Mucosa of descending colon (tissue), 3 donors: Measurements from ENCODE around the gene TMEM208. TPM values are rescaled to one million over a fixed set of nuclear protein-coding genes. Genes with fewer than 3 reads are reported as not detected.

Experiments
- ATAC-seq: fragments of 200-7000 bp; cut with Tn5 transposase; one replicate; pipeline ENCODE4 v1.9.1; 2020; ENCODE audit warnings: mild to moderate bottlenecking, moderate library complexity
- DNase-seq, 3 donors: peaks; one replicate each; pipeline ENCODE4 v3.0.0-alpha.2; 2020
- H3K36me3 ChIP-seq: fragments of 200-600 bp; one replicate; pipeline ENCODE4 v1.8.0; 2021; ENCODE audit warnings: low read depth, mild to moderate bottlenecking
- H3K4me1 ChIP-seq: fragments of 200-600 bp; one replicate; pipeline ENCODE4 v1.8.0; 2021; ENCODE audit warnings: low read depth, mild to moderate bottlenecking
- H3K4me3 ChIP-seq: fragments of 200-600 bp; one replicate; pipeline ENCODE4 v1.8.0; 2021; ENCODE audit warnings: mild to moderate bottlenecking
- H3K9me3 ChIP-seq: fragments of 200-600 bp; one replicate; pipeline ENCODE4 v1.8.0; 2021; ENCODE audit warnings: mild to moderate bottlenecking
- intact Hi-C, 2 donors: fragments of 100-400 bp; cut with DNase I in 1 of 2; cut with micrococcal nuclease in 1 of 2; formaldehyde crosslinking; loops; one replicate each; pipeline versions ENCODE4 v1.11.0 to v1.11.1; 2022; cut with DNase I, micrococcal nuclease
- total RNA-seq, 3 donors: library from RNA; stranded (reverse); fragmentation: NEBNext Ultra II Directional in 2 of 3; extraction: Animal tissue kit (Norgen Biotek cat#: 25700) in 2 of 3; gene quantifications; one replicate each; pipeline versions ENCODE4 v1.2.1 to v1.2.4, GENCODE V29; 2021 to 2023
- TF ChIP-seq, protein P1 (sequence below): fragments of 200-600 bp; IDR thresholded peaks from one replicate; pipeline ENCODE4 v1.8.0; 2022; ENCODE audit warnings: antibody characterized with exemption, mild to moderate bottlenecking
- donor health status: DM: no; HTN: no; CAD: no; lungs with moderate emphysema.
- donor health status: DM: no; HTN: no; CAD: no.
- donor health status: DM: no; HTN: yes; CAD: no.

Gene TMEM208
- total RNA-seq, 3 donors from 2014 or later, result 30.8 to 39.6 (median 36.1) TPM

DNA sequence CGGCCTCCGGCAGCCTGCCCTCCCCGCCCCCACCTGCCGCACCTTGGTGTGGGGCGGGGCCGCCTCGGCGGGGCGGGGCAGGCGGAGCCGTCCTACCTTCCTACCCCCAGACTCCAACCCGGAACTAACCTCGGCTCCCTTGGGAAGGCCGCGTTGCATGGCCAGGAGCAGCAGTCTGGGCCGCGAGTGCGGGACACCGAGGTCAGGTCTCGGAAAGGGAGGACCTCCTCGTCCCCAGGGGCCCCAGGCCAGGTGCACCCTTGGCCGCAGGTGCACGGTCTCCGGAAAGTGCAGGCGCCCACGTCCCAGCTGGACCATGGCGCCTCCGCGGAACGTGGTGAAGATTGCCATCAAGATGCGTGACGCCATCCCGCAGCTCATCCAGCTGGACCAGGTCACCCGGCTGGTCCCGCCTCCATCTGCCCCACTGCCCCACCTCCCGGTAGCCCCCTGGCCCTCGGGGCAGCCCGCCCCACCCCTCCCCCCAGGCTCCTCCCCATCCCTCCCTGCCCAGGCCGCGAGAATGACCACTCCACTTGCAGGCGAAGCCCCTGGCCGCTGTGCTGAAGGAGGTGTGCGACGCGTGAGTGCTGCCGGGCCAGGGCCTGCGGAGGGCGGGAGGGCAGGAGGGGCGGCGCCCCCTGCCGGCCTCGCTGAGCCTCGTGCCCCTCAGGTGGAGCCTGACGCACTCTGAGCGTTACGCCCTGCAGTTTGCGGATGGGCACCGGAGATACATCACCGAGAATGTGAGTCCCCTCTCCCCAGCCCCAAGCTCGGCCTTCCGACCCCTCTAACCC lies 27.7 kb upstream of the TMEM208 start, which contains the start of gene ELMO3:
ELMO3 (plus strand) TSS at position 121 of the 797 bp plus-strand sequence; CDS start at position 317, 196 bp downstream.
- TF ChIP-seq, protein P1, sequence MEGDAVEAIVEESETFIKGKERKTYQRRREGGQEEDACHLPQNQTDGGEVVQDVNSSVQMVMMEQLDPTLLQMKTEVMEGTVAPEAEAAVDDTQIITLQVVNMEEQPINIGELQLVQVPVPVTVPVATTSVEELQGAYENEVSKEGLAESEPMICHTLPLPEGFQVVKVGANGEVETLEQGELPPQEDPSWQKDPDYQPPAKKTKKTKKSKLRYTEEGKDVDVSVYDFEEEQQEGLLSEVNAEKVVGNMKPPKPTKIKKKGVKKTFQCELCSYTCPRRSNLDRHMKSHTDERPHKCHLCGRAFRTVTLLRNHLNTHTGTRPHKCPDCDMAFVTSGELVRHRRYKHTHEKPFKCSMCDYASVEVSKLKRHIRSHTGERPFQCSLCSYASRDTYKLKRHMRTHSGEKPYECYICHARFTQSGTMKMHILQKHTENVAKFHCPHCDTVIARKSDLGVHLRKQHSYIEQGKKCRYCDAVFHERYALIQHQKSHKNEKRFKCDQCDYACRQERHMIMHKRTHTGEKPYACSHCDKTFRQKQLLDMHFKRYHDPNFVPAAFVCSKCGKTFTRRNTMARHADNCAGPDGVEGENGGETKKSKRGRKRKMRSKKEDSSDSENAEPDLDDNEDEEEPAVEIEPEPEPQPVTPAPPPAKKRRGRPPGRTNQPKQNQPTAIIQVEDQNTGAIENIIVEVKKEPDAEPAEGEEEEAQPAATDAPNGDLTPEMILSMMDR, result peak; percentile 45
- intact Hi-C loops, result no loop called here
- no peaks in the 10 kb centered on the region for H3K9me3 ChIP-seq
- ATAC-seq, result peak; percentile 92
- H3K36me3 ChIP-seq, result peaks cover 28% of the 10 kb centered on the region
- H3K4me3 ChIP-seq, result peak within 1 kb of the TSS; percentile 32
- DNase-seq, result peak; percentile 89 to 92 (median 90)
- peaks cover 22% of the 10 kb centered on the region for H3K4me1 ChIP-seq

DNA sequence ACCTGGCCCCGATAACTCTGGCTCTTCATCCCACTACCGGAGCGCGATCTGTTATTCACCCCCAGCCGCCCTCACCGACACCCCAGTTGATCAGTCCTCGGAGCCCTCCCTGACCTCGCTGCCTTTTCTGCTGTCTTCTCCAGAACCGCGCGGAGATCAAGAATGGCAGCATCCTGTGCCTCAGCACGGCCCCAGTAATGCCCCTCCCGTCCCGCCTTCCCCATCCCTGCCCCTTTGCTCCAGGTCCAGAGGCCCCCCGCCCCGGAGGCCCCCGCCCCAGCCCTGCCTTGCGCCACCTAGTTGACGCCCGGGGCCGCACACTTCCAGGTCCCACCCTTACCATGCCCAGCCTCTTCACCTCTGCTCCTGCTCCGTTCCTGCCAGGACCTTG lies 27.1 kb upstream of the TMEM208 start:
- intact Hi-C loops, result no loop called here
- ATAC-seq, result peak; percentile 44
- TF ChIP-seq, protein P1, result no peak
- no peaks in the 10 kb centered on the region for H3K9me3 ChIP-seq
- peaks cover 20% of the 10 kb centered on the region for H3K4me1 ChIP-seq
- H3K36me3 ChIP-seq, result peaks cover 28% of the 10 kb centered on the region
- peak overlapping the region; percentile 32 for H3K4me3 ChIP-seq
- DNase-seq, result peak in 2 of 3 donors; percentile 62 to 68

DNA sequence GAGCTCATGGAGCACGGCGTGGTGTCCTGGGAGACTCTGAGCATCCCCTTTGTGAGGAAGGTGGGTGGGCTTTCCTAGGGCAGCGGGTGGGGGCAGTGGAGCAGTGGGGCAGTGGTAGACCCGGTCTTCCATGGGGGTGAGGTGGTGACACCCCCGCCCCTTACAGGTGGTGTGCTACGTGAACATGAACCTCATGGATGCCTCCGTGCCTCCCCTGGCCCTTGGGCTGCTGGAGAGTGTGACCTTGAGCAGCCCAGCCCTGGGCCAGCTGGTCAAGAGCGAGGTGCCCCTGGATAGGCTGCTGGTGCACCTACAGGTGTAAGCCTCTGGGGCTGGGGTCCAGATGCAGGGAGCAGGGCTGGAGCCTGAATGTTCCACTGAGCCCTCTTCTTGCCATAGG lies 26.4 kb upstream of the TMEM208 start:
- intact Hi-C loops, result no loop called here
- H3K4me3 ChIP-seq, result no peak overlapping the region

GRCh38 chr16:67201411-67202345 lies 25.3 kb upstream of the TMEM208 start:
- ATAC-seq, result no peak
- TF ChIP-seq, protein P1, result no peak
- H3K36me3 ChIP-seq, result peaks cover 21% of the 10 kb centered on the region

More for the DNA sequence above, 26.4 kb upstream of the TMEM208 start:
- Histone ChIP-seq H3K9me3 (no peaks in the 10 kb centered on the region), H3K36me3 (peaks cover 28% of the 10 kb centered on the region), H3K4me1 (peaks cover 20% of the 10 kb centered on the region)
- ATAC-seq (no peak), DNase-seq (no peak)
- TF ChIP-seq, protein P1, result no peak

DNA sequence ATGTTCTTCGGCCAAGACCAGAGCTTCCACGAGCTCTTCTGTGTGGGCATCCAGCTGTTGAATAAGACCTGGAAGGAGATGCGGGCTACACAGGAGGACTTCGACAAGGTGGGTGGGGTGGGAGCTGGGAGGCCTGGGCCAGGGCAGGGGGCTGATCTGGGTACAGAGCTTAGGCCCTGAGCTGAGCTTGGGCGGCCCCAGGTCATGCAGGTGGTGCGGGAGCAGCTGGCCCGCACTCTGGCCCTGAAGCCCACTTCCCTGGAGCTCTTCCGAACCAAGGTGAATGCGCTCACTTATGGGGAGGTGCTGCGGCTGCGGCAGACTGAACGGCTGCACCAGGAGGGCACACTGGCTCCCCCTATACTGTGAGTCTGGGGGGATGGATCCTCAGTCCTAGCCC lies 24.5 kb upstream of the TMEM208 start:
- ATAC-seq, result no peak
- no peak overlapping the region for H3K4me3 ChIP-seq
- no peaks in the 10 kb centered on the region for H3K9me3 ChIP-seq
- H3K4me1 ChIP-seq, result peaks cover 20% of the 10 kb centered on the region
- TF ChIP-seq, protein P1, result no peak
- intact Hi-C loops, result no loop called here
- peaks cover 17% of the 10 kb centered on the region for H3K36me3 ChIP-seq
- no peak for DNase-seq

More at GRCh38 chr16:67201411-67202345, 25.3 kb upstream of the TMEM208 start:
- no peak overlapping the region for H3K4me3 ChIP-seq
- no peaks in the 10 kb centered on the region for H3K9me3 ChIP-seq
- no peak for DNase-seq
- intact Hi-C loops, result no loop called here
- H3K4me1 ChIP-seq, result peaks cover 20% of the 10 kb centered on the region
